ENCODE results near the gene DCUN1D3.
"Not testable (repeated sequence)": the region's sequence is repeated elsewhere in the genome, so short reads cannot be mapped to it uniquely, and the experiment has no call there.

DCUN1D3 gene
- 8.3 to 10.9 reads per million in 2 donors for total RNA-seq

- DNase-seq: peak; percentile 75 to 97 (median 84)
Observed at GRCh38 chr16:20900299-20901067, at the start of gene DCUN1D3, which contains the start of gene LYRM1. Gene DCUN1D3, minus strand, starts transcription at chr16:20900358. Its CDS starts 37,820 bp downstream, at chr16:20862538. Gene LYRM1, plus strand, starts transcription at chr16:20900771. Its CDS starts 14,785 bp downstream, at chr16:20915556.

DNA sequence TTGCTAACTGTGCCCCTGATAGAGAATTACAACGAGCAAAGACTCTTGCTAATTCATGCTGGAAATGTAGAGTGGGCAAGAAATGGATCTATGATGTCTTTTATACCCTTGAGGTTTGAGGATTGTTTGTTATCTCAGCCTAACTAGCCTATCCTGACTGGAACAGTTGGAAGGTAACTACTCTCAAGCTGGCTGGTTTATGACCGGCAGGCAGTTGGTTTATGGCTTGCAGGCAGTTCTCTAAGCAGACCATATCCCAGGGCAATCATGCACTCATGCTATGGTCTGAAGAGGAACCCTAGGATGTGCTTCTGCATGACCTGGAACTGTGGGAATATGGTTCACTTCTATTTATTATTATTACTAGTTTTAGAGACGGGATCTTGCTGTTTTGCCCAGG, 49.5 kb upstream of the DCUN1D3 start:
- no peak for DNase-seq

- no peak for DNase-seq
Observed at GRCh38 chr16:20948444-20948843, 48.3 kb upstream of the DCUN1D3 start.

- no peak for DNase-seq
Observed at GRCh38 chr16:20946015-20946629, 46.0 kb upstream of the DCUN1D3 start.

DNA sequence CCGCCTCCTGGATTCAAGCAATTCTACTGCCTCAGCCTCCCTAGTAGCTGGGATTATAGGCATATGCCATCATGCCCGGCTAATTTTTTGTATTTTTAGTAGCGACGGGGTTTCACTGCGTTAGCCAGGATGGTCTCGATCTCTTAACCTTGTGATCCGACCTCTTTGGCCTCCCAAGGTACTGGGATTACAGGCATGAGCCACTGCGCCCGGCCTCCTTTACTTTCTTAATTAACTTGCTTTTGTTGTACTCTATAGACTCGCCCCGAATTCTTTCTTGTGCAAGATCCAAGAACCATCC, 45.4 kb upstream of the DCUN1D3 start:
- DNase-seq: not testable (repeated sequence)

DNA sequence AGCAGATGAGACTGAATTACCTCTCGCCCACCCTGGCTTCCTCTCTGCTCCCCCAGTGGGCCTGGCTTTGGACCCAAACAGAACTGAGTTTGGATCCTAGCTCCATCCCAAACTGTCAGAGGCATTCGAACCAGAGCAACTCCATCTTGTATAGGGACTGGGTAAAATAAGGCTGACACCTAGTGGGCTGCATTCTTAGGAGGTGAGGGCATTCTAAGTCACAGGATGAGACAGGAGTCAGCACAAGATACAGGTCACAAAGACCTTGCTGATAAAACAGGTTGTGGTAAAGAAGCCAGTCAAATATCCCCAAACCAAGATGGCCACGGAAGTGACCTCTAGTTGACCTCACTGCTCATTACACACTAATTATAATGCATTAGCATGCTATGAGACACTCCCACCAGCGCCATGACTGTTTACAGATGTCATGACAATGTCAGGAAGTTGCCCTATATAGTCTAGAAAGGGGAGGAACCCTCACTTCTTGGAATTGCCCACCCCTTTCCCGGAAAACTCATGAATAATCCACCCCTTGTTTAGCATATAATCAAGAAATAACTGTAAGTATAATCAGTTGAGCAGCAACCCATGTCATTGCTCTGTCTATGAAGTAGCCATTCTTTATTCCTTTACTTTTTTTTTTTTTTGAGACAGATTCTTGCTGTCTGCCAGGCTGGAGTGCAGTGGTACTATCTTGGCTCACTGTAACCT, 44.9 kb upstream of the DCUN1D3 start:
- DNase-seq: peak in 3 of 5 experiments; percentile 3 to 81 (median 5)

DNA sequence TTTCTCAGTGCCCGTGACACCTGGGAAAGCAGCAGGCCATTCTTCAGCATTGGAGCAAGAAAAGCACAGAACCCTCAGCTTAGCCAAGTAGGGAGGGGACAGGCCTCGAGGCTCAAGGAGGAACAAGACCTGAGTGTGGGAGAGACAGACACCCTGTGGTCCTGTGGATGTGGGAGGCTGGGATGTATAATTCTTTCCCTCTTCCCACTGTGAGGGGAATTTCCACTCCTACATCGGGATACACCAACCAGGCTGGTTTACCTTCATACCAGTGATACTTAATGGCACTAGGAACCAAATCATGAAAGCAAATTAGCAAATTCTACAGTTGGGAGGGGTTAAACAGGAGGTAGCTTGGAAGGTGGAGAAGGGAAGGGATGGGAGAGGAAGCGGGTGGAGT, 42.1 kb upstream of the DCUN1D3 start:
- no peak for DNase-seq

- DNase-seq: no peak
Observed at GRCh38 chr16:20941636-20941926, 41.4 kb upstream of the DCUN1D3 start.

- peak in 1 of 5 experiments; percentile 35 for DNase-seq
Observed at GRCh38 chr16:20940871-20941635, 40.9 kb upstream of the DCUN1D3 start.

- peak in 1 of 5 experiments; percentile 49 for DNase-seq
Observed at GRCh38 chr16:20939611-20940010, 39.5 kb upstream of the DCUN1D3 start.

GRCh38 chr16:20938426-20938825, 38.3 kb upstream of the DCUN1D3 start:
- DNase-seq: peak in 1 of 5 experiments; percentile 78

DNA sequence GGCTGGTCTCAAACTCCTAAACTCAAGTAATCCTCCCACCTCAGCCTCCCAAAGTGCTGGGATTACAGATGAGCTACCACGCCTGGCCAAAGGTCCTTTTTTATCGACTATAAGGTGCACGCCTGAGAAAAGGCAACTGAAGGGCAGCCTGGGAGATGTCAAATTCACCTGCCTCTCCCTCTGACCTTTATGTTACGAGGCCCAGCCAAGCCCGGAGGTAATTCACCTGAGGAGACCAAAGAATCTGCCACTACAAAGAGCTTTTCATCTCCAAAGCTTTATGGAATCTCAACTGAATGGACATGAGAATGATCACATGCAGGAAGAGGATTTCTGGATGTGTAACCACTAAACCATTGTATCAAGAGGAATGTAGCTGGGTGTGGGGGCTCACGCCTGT, 37.6 kb upstream of the DCUN1D3 start:
- DNase-seq: no peak

GRCh38 chr16:20933589-20933988, 33.4 kb upstream of the DCUN1D3 start:
- DNase-seq: no peak

DNA sequence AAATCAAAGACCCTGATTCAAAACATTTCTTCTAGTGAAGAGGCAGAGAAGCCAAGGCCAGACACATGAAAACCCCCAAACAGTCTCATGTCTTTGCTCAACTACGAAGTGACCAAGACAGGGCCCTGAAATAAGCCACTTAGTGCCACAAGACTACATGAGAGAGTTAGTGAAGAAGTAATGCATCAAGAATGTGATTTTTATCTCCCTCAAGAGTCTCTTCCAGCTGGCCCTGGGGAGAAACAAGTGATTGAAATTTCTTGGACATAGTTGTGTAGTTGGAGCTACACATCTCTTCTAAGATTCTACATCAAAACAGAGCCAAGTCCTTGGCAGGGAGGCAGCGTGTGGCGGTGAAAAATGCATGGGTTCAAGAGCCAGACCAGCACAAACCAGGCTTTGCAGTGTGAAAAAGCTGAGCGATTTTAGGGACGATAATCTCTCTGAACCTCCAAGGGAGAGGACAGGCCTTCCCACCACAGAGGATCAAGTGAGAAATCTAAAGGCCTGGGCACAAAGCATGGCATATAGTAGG, 31.0 kb upstream of the DCUN1D3 start:
- no peak for DNase-seq

- no peak for DNase-seq
Observed at GRCh38 chr16:20930365-20930690, 30.2 kb upstream of the DCUN1D3 start.

- DNase-seq: not testable (repeated sequence)
Observed at GRCh38 chr16:20929676-20930364, 29.7 kb upstream of the DCUN1D3 start.

DNA sequence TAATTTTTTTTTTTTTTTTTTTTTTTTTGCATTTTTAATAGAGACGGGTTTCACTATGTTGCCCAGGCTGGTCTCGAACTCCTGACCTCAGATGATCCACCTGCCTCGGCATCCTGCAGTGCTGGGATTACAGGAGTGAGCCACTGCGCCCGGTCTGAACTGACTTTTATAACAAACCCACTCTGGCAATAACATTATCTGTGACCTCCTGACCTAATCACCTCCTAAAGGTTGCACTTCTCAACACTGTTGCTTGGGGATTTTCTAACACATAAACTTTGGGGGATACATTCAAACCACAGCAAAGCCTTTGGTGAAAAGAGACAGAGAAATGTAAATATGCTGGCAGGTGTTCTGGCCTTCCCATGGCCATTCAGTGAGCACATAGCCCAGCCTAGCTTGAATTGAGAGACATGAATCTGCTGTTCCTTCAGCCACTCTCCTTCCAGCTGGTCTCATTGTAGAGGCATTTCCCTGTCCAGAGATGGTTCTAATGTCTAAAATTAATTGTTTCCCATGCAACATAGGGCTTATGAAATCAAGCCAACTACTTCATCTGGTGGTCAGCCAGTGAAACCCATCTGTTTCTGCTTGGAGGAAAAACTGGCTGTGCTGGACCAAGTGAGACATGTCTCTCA, 28.7 kb upstream of the DCUN1D3 start:
- no peak for DNase-seq

DNA sequence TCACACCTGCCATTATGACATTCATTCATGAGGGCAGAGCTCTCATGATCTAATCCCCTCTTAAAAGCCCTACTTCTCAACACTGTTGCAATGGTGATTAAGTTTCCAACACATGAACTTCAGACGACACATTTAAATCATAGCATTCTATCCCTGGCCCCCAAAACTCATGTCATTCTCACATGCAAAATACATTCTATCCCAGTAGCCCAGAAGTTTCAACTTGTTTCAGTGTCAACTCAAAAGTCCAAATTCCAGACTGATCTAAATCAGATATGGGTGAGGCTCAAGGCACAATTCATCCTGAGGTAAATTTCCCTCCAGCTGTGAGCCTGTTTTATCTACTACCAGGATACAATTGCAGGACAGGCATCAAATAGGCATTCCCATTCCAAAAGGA, 25.6 kb upstream of the DCUN1D3 start:
- DNase-seq: no peak

GRCh38 chr16:20923876-20924275, 23.7 kb upstream of the DCUN1D3 start:
- no peak for DNase-seq

DNA sequence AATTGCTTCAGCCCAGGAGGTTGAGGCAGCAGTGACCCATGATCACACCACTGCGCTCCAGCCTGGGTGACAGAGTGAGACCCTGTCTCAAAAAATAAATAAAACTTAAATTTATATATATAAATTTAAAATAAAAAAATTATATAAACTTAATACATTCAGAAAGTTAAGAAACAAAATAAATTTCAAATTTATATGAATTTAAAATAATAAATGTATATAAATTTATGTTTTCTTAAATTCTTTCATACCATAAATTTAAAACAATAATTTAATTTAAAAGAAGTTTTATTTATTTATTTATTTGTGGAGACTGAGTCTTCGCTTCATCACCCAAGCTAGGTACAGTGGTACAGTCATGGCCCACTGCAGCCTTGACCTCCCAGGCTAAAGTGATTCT, 20.6 kb upstream of the DCUN1D3 start:
- DNase-seq: no peak

DNA sequence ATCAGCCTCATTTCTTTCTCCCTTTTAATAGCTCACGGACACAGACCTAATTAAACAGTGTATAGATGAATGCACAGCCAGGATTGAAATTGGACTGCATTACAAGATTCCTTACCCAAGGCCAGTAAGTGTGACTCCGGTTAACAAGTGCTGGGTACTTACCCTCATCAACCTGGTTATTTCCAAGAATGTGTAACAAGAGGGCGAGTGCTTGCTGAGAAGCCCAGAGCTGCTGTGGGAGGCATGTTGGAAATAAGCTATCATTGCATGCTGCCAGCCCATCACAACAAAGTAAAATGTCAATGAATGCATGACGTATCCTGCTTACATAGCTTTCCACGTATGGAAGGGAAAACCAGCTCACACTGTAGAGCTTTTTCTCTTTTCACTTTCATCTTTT, 19.9 kb upstream of the DCUN1D3 start:
- no peak for DNase-seq
